Activated effector memory CD4-positive, alpha-beta T cell treated with anti-CD3 and anti-CD28 coated beads, Interleukin-2, amount 50 U/mL, for 16 hours (primary cell): ENCODE data around the gene GTF2H2C.
"Not testable (repeated sequence)": the region's sequence is repeated elsewhere in the genome, so short reads cannot be mapped to it uniquely, and the experiment has no call there.

ENCODE experiments used
- DNase-seq: peaks from one replicate; pipeline ENCODE4 v3.0.0-alpha.2; 2020

GTF2H2C gene

DNA sequence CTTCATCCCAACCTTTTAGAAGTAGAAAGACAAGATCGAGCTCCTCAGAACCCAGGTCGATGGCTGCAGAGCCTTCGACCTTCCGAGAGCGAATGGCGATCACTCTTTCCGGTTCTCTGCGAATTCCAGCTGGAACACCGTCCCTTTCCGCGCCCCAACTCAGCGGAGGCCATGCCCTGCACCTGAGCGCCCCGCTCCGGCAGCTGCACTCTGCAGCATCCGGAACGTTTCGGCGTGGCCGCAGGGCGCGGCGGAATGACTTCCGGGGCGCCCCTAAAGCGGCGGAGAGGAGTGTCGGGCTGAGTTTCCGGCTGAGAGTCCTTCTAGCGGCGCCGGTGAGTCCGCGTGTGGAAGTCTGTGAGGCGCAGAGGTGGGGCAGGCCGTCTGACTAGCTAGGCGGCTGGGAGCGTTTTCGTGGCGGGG lies at the start of gene GTF2H2C:
Gene GTF2H2C, plus strand, starts transcription at position 284 of the 423 bp plus-strand sequence. CDS start 4,942 bp downstream, outside the sequence.
- peak; percentile 91 for DNase-seq

DNA sequence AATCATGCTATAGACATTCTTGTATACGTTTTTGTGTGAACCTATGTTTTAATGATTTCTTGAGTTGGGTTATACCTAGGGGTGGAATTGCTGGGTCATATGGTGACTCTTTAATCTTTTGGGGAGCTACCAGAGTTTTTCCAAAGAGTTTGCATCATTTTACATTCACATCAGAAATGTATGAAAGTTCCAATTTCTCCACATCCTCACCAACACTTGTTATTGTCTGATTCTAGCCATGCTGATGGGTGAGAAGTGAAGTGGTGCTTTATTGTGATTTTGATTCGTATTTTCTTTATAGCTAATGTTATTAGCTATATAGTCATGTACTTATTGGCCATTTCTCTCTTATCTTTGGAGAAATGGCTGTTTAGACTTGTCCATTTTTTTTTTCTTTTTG lies 49.3 kb upstream of the GTF2H2C start:
- DNase-seq = no peak

DNA sequence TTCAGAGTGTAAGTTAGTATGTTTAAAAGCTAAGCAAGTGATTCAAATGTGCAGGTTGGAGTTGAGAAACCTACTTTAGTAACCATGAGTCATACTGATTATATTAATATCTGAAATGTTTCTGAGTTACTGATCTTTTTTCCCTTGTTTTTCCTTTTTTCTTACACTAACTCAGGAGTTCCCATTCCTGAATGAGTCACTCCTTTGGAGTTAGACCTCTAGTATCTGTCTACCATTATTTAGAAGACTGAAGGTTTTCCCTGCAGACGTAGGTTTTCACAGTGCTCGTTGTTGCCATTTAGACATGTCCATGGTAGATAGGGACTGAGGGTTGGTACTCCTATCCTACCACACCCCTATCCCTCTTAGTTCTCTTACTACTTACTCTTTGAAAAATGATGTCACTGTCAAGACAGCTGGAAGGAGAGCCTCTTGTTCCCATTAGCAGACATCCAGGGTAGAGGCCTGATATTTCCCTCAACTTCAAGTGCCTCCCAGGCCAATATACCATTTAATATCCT lies 47.2 kb upstream of the GTF2H2C start:
- DNase-seq = no peak

GRCh38 chr5:69515570-69515969 lies 44.4 kb upstream of the GTF2H2C start:
- not testable (repeated sequence) for DNase-seq

- no peak for DNase-seq
Observed at GRCh38 chr5:69516769-69517168, 43.2 kb upstream of the GTF2H2C start.

DNA sequence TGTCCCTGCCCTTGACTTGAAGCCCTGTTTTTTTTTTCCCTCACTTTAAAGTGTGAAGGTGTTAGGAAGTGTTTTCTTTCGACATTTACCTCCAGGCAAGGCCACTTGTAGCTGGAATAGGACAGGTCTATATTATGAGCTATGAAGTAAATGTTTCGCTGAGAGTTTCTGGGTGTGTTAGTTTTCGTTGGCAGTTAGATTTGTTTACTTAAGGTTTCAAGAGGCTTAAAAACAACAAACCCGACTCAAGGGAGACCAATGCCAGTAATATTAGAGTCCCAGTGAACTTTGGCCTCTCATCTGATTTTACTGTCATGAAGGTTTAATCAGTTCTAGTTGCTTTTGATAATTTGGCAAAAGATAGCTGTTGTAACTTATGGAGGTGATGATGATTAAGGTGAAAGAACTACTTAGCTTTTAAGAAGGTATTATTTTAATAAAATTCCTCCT lies 42.2 kb upstream of the GTF2H2C start:
- no peak for DNase-seq

GRCh38 chr5:69519285-69519684 lies 40.7 kb upstream of the GTF2H2C start:
- no peak for DNase-seq

DNA sequence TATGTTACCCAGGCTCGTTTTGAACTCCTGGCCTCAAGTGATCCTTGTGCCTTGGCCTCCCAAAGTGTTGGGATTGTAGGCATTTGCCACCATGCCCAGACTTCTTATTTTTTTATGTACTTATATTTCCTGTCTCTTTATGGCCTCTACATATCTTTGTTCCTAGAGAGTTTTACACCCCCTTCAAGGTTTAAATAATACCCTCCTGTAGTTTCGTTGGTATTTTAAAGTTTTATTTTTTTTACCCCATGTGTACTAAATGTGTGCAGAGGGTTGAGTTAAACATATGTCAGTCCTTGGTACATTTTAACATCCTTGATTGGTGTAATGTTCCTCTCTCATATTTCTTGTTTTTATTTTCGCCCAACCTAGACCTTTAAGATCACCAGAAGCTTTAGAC lies 38.0 kb upstream of the GTF2H2C start:
- no peak for DNase-seq

DNA sequence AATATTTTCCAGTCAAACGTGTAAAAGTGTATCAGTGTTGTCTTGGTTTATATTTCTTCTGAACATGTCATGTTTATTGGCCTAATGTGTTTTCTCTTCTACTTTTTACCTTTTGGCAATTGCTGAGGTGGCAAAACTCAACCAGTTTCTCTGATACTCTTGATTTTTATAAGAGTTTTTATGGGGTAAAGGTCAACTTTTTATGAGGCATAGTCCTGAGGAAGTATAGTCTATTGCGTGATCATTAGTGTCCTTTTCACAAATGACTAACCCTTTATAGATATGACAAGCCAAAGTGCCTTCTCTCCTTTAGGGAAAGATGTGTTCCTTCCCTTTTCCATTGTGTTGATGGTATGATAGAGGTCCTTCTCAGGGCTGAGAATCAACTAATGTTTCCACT lies 34.5 kb upstream of the GTF2H2C start:
- no peak for DNase-seq

DNA sequence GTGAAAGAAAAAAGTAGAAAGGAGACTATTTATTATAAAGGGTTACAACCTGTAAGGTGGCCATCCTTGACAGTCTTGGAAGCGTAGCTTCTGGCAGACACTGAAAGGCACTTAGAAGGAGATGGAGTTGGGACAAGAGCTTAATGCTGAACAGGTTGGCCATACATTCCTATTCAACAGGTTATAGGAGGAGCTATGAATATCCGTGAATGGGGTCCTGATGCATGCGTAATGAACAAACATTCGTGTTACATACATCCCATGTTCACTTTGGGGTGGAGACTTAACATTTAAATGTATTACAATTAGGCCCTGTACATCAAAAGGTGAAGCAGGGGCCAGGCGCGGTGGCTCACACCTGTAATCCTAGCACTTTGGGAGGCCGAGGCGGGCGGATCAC lies 33.3 kb upstream of the GTF2H2C start:
- no peak for DNase-seq

GRCh38 chr5:69527128-69527770 lies 32.7 kb upstream of the GTF2H2C start:
- no peak for DNase-seq

GRCh38 chr5:69528035-69528434 lies 32.0 kb upstream of the GTF2H2C start:
- no peak for DNase-seq

DNA sequence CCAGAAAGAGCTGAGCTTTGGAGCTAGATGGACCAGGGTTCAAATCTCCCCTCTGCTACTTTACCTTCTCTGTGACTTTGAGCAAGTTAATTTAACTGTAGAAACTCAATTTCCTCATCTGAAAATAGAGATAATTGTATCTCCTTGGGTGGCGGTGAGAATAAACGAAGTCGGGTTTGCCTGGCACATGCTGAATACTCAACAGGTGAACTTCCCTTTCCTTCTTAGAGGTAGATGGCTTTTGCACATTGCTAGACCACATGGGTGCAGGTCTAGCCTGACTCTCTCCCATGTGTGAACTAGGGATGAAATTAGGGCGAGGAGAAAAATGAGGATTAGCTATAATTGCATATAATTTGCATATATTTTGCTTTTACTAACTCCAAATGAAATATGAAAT lies 31.4 kb upstream of the GTF2H2C start:
- DNase-seq = no peak

GRCh38 chr5:69530561-69531405 lies 29.2 kb upstream of the GTF2H2C start:
- no peak for DNase-seq

- no peak for DNase-seq
Observed at GRCh38 chr5:69531406-69531801, 28.6 kb upstream of the GTF2H2C start.

DNA sequence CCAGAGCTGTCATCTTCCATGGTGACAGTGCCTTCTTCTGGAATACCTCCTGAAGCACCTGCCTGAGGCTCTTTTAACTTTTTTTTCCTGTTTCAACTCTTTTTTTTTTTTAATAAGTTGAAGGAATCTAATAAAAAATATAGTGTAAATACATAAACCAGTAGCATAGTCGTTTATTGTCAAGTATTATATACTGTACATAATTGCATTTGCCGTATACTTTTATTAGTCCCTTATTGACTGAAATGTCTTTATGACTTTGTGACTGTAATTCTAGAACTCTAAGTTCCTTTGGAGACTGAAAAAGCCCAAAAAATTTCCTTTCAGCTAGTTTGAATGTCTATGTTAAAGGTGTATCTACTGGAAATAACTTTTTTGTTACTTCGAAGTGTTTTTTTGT lies 22.1 kb upstream of the GTF2H2C start:
- DNase-seq = not testable (repeated sequence)

GRCh38 chr5:69538735-69539134 lies 21.3 kb upstream of the GTF2H2C start:
- not testable (repeated sequence) for DNase-seq

- DNase-seq = not testable (repeated sequence)
Observed at GRCh38 chr5:69541347-69541746, 18.6 kb upstream of the GTF2H2C start.

DNA sequence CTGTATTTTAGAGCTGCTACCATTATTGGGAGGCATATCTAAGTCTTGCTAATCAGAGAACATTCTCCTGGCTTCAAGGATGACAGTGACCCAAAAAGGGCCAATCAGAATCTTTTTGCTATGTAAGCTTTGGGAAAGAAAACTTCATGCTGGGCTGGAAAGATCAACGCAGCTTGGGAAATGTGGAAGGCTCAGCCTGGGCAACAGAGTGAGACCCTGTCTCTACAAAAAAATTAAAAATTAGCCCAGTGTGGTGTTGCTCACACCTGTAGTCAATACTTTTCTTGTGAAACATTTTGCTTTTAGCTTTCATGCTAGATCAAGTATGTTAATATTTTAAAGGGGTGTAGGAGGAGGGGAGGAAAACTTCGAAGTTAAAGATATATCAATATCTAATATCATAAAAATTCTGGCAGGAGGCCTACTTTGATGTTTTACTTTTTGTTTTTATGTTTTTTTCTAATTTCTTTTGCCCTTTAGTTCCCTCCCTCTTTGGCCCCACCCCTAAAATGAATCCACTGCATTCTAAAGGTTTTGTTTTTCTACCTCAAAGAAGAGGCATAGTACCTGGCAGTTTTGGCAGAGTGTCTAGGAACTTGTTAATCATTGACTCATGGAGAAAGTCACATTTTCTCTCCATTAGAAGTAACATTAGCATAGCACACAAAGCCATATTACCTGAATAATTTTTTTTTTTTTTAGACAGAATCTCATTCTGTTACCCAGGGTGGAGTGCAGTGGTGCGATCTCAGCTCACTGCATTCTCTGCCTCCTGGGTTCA lies 17.0 kb upstream of the GTF2H2C start:
- DNase-seq = not testable (repeated sequence)

- DNase-seq = not testable (repeated sequence)
Observed at GRCh38 chr5:69544602-69545001, 15.4 kb upstream of the GTF2H2C start.

DNA sequence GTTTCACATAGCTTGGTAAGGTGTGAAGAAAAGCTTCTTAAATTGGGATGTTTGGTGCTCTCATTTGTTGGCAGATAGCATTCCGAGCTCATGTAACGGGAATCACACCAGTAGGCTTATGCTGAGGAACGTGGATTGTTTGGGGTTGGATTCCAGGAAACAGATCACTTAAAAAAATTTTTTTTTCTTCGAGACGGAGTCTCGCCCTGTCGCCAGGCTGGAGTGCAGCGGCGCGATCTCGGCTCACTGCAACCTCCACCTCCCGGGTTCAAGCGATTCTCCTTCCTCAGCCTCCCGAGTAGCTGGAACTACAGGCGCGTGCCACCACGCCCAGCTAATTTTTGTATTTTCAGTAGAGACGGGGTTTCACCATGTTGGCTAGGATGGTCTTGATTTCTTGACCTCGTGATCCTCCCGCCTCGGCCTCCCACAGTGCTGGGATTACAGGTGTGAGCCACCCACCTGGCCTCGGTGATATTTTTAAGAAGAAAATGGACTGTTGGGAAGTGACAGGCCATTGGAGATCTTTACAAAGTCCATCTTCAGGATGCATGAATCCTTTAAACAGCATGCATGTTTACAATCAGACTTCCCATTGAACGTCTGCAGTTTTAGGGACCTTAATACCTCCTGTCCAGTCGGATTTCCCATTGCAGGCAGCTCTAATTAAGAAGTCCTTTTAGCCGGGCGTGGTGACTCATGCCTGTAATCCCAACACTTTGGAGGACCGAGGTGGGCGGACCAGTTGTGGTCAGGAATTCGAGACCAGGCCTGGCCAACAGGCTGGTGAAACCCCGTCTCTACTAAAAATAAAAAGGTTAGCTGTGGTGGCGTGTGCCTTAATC lies 818 bp downstream of the GTF2H2C start:
- DNase-seq = not testable (repeated sequence)

DNA sequence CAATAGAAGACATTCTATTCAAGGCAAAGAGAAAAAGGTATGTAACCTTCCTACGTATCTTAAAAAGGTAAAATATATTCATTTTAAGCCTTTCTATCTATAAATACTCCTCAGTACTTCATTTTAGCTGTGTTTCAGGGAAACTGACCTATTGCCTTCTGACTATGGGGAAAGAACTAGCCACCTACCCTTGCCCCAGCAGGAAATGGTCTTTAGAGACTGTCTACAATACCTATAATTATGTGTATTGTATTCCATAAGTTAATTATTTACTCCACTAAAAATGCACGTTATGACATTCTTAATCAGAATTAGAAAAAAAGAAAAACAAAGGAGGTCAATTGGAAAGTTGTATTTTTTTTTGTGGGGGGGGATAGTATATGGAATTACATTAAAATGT lies 6.2 kb downstream of the GTF2H2C start:
- not testable (repeated sequence) for DNase-seq
